ENCODE data around the gene NCEH1. TPM values are rescaled to one million over a fixed set of nuclear protein-coding genes. Genes with fewer than 3 reads are reported as not detected.

Gene NCEH1
- 4.8 and 10.3 TPM in 2 replicates for total RNA-seq

GRCh38 chr3:172710664-172711453 lies at the start of gene NCEH1:
Gene NCEH1, minus strand, starts transcription at chr3:172711067. Its CDS starts 83 bp downstream, at chr3:172710984.

GRCh38 chr3:172750368-172751174 lies 39.7 kb upstream of the NCEH1 start, which contains the start of gene ECT2:
Gene ECT2, plus strand, starts transcription at chr3:172750726. Its CDS starts 3,805 bp downstream, at chr3:172754531.

Other genes starting within 250 kb of the NCEH1 start
- 7.9 and 191 TPM in 2 replicates for gene TNFSF10, start 187.6 kb downstream of the NCEH1 start, total RNA-seq
- 9.3 and 16.1 TPM in 2 replicates for gene ECT2, start 39.7 kb upstream of the NCEH1 start, total RNA-seq